Inflammatory macrophage treated with lipopolysaccharide for 4 hours (primary cell): ENCODE results near the gene APPBP2.
"Not testable (repeated sequence)": the region's sequence is repeated elsewhere in the genome, so short reads cannot be mapped to it uniquely, and the experiment has no call there.

Experiments
- DNase-seq: peaks from one replicate; pipeline ENCODE4 v3.0.0-alpha.2; 2020

Gene APPBP2

DNA sequence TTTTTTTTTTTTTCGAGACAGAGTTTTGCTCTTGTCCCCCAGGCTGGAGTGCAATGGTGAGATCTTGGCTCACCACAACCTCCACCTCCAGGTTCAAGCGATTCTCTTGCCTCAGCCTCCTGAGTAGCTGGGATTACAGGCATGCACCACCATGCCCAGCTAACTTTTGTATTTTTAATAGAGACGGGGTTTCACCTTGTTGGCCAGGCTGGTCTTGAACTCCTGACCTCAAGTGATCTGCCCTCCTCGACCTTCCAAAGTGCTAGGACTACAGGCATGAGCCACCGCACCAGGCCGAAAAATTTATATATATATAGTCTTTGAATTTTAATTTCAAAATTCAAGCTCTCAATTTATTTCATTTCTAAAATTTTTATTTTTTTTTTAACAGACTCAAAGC lies 97.6 kb downstream of the APPBP2 start:
- not testable (repeated sequence) for DNase-seq

DNA sequence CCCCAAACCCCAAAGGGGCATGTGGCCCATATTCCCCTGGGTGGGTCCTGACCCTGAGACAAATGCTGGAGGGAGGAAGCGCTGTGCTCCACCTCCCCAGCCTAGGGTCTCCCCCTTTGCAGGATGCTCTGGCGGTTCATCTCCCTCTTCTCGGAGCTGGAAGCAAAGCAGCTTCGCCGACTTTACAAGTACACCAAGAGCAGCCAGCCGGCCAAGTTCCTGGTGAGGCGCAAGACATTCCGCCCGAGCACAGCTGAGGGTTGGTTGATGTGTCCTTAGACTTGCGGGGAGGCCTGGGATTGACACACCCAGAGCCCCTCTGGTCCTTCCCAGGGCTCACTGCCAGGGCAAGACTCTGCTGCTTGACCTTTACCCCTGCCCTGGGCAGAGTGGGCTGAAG lies 99.4 kb downstream of the APPBP2 start:
- no peak for DNase-seq

DNA sequence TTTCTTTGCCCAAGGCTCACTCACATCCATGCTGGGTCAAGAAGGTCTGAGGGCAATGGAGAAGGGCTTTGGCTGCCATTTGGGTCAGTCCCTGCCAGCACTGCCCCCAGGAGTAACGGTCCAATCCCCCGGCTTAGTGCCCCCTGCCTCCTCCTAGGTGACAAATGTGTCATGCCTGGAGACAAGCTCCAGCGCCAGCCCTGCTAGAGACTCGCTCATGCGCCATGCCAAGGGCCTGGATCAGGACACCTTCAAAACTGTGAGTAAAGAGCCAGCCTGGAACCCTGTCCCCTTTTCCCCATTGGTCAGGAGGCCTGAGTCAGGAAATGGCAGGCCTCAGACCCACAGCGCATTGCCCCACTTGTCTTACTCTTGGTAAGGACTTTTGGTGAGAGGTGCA lies 100.4 kb downstream of the APPBP2 start:
- no peak for DNase-seq

DNA sequence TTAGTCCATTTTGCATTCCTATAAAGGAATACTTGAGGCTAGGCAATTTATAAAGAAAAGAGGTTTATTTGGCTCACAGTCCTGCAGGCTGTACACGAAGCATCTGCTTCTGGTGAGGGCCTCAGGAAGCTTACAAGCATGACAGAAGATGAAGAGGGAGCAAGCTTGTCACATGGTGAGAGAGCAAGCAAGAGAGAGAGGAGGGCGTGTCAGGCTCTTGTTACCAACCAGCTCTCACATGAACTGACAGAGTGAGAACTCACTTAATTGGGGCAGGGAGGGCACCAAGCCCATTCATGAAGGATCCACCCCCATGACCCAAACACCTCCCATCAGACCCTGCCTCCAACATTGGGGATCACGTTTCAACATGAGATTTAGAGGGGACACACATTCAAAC lies 102.2 kb downstream of the APPBP2 start:
- DNase-seq = no peak

DNA sequence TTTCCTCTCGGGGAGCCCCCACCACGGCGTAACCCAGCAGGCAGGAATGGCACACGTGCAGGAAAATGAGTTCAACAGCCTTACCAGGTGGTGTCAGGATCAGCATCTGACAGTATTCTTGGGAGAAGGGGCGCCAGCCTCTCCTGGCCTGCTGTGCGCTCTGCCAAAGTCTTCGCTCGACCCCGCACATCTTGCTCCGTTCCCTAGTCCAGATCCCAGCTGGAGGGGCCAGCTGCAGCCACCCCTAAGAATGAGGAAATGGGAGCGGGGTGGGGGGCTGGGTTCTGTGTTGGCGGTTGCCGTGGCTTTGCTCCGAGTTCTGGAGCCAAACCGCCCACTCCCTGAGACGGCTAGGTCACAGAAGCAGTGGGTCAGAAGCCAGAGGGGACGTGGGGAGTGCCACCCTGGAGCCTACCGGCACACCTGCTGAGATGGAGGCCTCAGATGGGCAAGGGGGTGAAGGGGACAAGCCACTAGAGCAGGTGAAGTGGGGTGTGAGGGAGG lies 103.8 kb downstream of the APPBP2 start, which contains the start of gene CHCT1:
TSS of gene CHCT1 (plus strand) at position 328 of the 504 bp plus-strand sequence. CDS start at position 432, 104 bp downstream.
- peak; percentile 26 for DNase-seq

DNA sequence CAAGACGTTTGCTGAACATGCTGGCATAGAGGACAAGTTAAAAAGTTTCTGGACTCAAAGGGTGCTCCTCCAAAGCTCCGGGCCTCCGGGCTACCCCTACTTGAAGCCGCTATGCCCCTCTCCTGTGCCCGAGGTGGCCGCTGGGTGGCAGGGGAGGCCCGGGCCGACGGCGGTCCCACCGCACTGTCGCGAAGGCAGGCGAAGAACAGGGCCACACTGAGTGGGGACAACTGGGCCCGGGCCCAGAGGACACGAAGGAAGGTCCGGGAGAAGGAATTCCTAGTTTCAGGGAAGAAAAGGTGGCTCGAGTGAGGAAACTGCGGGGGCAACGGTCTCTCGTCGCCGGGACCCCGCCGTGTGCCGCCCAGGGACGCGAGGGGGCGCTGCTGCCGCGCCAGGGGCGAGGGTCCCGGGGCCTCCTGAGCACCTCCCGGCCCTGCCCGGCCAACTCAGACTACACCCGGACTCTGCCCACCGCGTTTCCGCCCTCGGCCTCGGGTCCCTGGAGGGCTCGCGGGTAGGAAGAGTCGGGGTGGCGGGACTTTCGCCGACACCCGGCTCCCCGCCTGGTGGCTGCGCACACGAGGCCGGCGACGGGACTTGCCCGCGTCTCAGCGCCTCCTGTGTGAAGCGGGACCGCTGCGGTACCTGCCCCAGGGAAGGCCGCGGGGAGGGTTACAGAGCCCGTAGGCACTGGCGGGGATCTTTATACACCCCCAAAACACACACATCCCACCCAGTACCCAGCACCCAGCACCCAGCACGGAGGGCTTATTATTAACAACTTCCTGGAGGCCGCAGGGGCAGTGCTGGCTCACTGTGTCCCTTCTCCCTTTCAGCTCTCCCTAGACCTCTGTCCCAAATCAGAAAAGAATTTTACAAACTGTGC lies 104.5 kb downstream of the APPBP2 start:
- DNase-seq = peak; percentile 76

DNA sequence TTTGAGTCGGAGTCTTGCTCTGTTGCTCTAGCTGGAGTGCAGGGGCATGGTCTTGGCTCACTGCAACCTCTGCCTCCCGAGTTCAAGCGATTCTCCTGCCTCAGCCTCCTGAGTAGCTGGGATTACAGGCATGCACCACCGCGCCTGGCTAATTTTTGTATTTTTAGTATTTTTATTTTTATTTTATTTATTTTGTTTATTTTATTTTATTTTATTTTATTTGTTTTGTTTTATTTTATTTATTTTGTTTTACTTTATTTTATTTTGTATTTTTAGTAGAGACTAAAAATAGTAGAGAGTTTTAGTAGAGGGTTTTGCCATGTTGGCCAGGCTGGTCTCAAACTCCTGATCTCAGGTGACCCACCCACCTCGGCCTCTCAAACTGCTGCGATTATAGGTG lies 106.2 kb downstream of the APPBP2 start:
- DNase-seq = not testable (repeated sequence)

DNA sequence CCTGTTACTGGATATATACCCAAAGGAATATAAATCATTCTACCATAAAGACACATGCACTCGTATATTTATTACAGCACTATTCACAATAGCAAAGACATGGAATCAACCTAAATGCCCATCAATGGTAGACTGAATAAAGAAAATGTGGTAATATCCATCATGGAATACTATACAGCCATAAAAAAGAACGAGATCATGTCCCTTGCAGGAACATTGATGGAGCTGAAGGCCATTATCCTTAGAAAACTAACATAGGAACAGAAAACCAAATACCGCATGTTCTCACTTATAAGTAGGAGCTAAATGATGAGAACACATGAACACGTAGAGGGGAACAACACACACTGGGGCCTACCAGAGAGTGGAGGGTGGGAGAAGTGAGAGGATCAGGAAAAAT lies 107.0 kb downstream of the APPBP2 start:
- not testable (repeated sequence) for DNase-seq

DNA sequence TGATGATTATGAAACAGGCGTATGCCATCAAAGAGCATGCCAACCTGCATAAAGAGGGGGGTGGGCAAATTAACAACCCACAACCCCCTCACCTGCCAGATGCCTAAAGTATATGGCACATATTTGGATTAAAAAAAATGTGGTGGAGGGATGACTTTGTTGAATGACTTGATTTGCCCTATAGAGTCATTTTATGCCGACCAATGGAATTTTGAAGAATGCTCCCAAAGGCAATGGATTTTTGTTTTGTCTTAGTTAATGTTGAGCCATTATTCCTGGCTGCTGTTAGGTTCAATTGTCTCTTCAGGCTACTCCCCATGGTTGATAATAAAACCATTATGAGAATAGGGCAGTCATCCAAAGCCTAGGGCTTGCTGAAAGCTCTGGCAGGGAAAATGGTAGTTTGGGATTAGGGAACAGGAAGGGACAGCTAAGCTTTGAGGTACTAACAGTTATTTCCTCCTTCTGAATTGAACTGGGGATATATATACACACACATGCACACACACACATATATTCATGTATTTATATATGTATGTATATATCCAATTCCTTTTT lies 109.6 kb downstream of the APPBP2 start:
- no peak for DNase-seq

DNA sequence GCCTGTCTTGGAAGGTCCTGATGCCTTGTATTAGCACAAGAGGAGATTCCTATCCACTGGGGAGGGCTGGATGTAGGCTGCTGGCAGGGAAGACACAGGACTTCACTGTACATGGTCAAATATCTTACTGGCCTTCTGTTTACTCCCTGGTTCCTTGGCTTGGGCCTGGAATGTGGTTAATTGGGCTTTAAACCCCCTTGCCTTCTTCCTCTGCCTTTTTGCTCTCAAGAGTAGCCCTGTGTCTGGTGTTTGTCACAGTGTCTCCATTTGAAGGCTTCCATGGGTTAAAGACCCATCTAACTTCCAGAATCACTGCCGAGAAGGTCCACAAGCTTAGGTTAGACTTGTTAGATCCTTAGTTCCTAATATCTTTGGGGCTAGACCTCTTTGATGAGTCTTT lies 110.9 kb downstream of the APPBP2 start:
- DNase-seq = no peak

DNA sequence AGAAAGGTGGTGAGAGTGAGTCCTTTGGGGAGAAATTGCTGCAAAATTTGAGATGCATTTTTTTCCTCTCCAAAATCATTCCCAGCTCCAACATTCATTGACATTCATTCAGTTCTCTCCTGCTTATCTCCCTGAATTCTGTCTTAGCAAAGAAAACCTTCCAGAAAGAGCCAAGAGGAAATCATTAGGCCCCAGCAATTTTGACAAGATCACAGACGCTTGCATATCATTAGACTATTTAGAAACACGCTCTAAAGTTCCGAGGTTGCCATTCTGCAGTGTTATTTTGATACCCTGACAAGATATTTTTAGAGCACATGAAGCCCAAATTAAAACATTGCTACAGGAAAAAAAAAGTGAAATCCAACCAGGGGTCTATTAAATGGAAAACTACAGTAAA lies 113.3 kb downstream of the APPBP2 start:
- DNase-seq = no peak

DNA sequence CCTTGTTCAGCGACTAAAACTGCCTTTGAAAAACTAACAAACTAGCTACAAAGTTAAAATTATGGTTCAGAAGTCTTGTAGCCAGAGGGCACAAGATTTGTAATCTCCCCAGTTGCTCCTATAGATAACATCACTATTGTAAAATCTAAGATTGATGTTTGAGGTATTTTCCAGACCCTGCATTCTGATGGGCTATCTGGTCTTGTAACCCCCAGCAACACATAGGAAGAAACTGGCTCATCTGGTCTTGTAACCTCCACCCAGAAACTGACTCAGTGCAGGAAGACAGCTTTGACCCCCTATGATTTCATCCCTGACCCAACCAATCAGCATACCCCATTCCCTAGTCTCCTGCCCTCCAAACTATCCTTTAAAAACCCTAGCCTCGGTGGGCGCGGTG lies 116.0 kb downstream of the APPBP2 start:
- no peak for DNase-seq

DNA sequence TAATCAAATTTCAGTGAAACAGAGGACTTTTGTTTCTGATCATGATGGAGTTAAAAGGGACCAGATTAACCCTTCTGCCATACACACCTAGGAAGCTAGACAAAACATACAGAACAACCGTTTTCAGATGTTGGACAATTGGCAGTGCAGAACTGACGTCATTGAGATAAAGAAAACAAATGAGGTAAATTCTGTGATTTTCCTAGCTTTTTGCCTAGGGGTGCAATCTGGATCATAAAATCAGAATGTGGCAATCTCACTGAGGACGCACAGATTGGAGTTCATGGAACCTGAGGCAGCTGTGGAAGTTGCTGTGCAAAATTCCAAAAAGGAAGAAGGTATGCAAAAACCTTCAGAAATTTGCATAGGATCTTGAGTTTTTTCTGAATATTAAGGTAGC lies 119.2 kb downstream of the APPBP2 start:
- no peak for DNase-seq

DNA sequence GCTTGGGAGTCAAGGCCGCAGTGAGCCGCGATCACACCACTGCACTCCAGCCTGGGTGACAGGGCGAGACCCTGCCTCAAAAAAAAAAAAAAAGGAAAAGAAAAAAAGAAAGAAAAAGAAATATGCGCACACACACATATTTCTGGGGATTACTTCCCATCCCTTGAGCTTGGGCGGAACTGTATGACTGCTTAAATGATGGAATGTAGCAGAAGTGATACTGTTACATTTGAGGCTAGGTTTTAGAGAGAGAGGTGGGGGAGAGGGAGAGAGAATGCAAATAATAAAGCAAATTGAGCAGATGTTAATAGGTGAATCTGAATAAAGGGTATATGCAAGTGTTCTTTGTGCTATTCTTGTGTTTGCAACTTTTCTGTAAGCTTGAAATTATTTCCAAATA lies 122.1 kb downstream of the APPBP2 start:
- peak; percentile 24 for DNase-seq

DNA sequence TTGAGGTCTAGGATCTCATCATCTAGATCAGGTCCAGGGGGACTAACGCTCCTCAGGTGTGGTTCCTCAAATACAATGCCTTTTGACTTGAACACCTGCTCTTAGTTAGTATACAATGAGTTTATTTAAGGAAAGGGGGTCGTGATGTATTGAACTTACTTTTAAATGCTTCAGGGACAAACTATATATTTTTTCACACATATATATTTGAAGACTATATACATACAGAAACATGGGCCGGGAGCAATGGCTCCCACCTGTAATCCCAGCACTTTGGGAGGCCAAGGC lies 122.6 kb downstream of the APPBP2 start:
- no peak for DNase-seq

DNA sequence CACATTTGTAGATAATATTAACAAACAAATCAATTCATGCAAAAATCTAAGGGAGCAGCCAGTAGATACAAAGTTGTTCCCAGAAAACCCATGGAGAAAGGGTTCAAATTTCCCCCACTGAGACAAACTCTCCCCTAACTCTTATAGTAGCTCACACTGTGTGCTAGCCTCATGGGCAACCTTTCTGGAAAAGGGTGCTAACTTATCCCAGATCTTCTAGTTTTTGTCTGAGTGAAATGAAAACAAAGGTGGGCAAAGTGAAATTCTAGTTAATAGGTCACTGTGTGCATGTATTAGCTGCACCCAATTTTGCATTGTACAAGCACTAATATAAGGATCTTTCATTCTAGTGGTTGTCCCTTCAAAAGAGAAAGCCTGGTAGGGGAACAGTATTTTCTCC lies 124.2 kb downstream of the APPBP2 start:
- no peak for DNase-seq

DNA sequence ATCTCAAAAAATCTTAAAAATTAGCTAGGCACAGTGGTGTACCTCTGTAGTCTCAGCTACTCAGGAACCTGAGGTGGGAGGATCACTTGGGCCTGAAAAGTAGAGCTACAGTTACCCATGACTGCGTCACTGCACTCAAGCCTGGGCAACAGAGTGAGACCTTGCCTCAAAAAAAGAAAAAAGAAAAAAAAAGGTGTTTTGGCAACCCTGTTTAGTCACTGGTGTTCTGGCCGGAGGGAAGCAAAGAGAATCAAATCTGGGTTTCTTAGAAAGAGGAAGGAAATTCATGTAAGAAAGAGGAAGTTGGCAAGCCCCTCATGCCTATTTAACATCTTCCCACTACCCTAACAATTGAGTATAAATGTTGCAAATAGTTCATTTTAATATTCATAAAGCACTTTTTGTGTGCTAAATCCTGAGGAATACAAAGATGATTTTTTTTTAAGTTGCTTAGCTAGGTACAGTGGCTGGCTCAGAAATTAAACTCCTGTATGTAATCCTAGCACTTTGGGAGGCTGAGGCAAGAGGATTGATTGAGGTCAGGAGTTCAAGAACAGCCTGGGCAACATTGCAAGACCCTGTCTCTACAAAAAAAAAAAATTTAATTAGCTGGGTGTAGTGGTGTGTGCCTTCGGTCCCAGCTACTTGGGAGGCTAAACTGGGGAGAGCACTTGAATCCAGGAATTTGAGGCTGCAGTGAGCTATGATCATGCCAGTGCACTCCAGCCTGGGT lies 127.6 kb downstream of the APPBP2 start:
- peak; percentile 94 for DNase-seq

DNA sequence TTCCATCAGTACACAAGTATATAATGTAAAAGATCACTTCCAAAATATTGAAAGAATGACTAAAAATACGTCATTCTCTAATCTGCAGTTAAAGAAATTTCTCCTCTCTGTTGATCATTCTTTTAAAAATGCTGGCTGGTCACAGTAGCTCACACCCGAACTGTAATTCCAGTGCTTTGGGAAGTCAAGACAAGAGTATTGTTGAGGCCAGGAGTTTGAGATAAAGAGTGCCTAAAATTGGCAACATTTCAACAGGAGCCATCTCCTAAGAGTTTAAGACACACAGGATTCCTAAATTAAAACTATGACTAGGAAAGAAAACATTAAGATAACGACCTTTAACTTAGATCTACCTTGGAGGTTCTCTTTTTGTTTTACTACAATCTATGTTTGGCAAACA lies 129.6 kb downstream of the APPBP2 start:
- no peak for DNase-seq

DNA sequence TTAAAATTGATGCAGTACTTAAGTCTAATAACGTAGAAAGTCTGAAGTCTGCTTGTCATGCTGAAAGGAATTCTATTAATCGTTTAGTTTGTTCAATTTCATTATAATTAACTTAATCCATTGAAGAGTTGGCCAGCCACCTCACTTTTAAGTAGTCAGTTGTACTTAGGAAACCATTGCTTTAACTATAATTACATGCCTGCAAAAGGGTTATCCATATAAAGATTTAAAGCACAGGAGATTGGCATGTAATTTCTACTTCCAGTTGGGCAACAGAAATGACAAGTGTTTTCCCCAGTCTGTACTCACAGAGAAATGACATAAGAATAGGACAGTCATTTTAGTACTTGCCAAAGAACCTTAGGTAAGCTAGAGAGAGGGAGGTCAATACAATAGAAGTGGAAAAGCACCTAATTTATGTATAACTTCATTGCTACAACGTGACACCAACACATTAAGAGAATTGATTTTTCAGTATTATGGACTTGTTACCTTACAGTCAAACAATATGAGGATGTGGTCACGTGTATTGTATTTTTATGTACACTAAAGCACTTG lies 130.5 kb downstream of the APPBP2 start:
- peak; percentile 90 for DNase-seq

DNA sequence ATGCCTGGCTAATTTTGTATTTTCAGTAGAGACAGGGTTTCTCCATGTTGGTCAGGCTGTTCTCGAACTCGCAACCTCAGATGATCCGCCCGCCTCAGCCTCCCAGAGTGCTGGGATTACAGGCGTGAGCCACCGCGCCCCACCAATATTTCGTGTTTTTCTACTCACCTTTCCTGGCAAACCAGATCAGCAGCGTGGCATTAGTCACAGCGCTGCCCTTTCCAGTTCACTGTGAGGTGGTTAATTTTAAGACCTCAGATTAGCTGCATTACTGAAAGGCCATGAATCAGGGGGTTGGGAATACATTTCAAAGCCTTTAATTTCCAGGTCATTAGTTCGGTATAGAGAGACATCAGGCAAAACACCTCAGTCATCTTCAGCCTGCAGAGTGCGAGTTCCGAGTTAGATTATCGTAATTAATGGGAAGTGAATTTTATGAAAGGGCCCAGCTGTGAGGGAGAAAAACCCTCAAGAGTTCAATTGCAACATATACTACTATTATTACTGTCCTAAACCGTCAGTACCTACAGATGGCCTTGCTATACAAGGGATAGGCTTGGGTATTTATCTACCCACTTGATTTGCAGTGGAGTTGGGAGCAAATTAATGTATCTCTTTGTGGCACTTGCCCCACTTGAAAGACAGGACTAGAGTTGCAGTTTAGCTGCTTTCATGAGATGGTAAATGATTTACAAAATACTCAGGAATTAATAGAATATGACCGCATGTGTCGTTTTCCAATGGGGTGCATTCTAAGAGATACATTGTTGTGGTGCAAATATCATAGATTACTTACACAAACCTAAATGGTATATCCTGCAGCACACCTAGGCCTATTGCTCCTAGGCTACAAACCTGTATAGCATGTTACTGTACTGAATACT lies 132.0 kb downstream of the APPBP2 start:
- peak; percentile 77 for DNase-seq
